ENCODE data around the gene OR2S2. TPM values are rescaled to one million over a fixed set of nuclear protein-coding genes. Genes with fewer than 3 reads are reported as not detected.

OR2S2 gene
- total RNA-seq, 2 experiments from 2014 or later = not detected

DNA sequence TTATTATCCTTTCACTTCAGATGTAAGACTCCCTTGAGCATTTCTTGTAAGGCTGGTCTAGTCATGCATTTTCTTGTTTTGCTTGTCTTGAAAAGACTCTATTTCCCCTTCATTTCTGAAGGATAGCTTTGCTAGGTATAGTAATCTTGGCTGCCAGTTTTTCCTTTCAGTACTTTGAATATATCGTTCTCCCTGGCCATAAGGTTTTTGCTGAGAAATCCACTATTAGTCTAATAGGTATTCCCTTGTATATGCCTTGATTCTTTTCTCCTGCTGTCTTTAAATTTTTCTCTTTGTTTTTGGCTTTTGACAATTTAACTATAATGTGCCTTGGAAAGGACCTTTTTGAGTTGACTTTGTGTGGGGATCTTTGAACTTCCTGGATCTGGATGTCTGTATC is 16.8 kb upstream of the OR2S2 start:
- Histone ChIP-seq H3K9me3 (ENCODE audit: control insufficient read depth in 1 of 2, insufficient read depth in 1 of 2, low read length in 2 of 2) (peaks cover 8 to 24% of the 10 kb centered on the region in 2 experiments), H3K4me1 (ENCODE audit: insufficient read depth, low read length) (peaks cover 5% of the 10 kb centered on the region), H3K4me3 (ENCODE audit: low read length) (no peak overlapping the region), H3K36me3 (ENCODE audit: insufficient read depth, low read length) (no peaks in the 10 kb centered on the region), H3K27ac (ENCODE audit: low read depth in 1 of 2, low read length in 2 of 2) (no peak overlapping the region), H3K27me3 (ENCODE audit: control insufficient read depth in 1 of 2, insufficient read depth in 2 of 2, low read length in 2 of 2) (peaks cover 16 to 30% of the 10 kb centered on the region in 2 experiments)
- Mint-ChIP-seq H3K36me3 (ENCODE audit: low read depth) (peaks cover 4% of the 10 kb centered on the region), H3K27me3 (peaks cover 77% of the 10 kb centered on the region), H3K27ac (no peak overlapping the region), H3K4me1 (ENCODE audit: low read depth) (peaks cover 11% of the 10 kb centered on the region), H3K9me3 (peaks cover 14% of the 10 kb centered on the region), H3K4me3 (no peak overlapping the region)
- CTCF ChIA-PET = no interaction called here
- POLR2A ChIA-PET = no interaction called here
- intact Hi-C loops (cut with DNase I, micrococcal nuclease) = no loop called here
- TF ChIP-seq, protein P1, sequence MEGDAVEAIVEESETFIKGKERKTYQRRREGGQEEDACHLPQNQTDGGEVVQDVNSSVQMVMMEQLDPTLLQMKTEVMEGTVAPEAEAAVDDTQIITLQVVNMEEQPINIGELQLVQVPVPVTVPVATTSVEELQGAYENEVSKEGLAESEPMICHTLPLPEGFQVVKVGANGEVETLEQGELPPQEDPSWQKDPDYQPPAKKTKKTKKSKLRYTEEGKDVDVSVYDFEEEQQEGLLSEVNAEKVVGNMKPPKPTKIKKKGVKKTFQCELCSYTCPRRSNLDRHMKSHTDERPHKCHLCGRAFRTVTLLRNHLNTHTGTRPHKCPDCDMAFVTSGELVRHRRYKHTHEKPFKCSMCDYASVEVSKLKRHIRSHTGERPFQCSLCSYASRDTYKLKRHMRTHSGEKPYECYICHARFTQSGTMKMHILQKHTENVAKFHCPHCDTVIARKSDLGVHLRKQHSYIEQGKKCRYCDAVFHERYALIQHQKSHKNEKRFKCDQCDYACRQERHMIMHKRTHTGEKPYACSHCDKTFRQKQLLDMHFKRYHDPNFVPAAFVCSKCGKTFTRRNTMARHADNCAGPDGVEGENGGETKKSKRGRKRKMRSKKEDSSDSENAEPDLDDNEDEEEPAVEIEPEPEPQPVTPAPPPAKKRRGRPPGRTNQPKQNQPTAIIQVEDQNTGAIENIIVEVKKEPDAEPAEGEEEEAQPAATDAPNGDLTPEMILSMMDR (IDR thresholded peaks at IDR 0.05) = no peak
- DNase-seq (no peak), ATAC-seq (ENCODE audit: poor library complexity) (no peak)

DNA sequence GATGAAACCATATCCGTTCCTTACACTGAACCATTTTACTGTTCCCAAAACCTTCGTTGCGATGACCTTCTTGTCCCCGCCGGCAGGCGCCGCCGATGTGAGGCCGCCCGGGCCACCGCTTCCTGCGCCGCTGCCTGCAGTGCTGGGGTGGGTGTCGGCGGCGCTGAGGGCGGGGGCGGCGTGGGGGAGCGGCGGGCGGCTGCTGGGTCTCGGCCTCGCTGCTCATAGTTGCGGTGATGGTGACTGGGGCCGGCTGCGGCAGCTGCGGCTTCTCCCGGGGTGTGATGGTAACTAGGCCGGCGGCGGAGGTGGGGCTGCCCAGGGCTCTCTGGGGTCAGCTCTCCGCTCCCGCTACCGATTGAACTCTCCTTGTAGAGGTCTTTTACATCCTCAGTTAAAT is 14.1 kb upstream of the OR2S2 start:
- Mint-ChIP-seq H3K27ac (no peak overlapping the region), H3K4me3 (no peak overlapping the region), H3K9me3 (peaks cover 14% of the 10 kb centered on the region), H3K4me1 (ENCODE audit: low read depth) (peaks cover 11% of the 10 kb centered on the region), H3K36me3 (ENCODE audit: low read depth) (peaks cover 4% of the 10 kb centered on the region), H3K27me3 (peaks cover 65% of the 10 kb centered on the region)
- Histone ChIP-seq H3K9me3 (ENCODE audit: control insufficient read depth in 1 of 2, insufficient read depth in 1 of 2, low read length in 2 of 2) (peaks cover 8 to 24% of the 10 kb centered on the region in 2 experiments), H3K4me1 (ENCODE audit: insufficient read depth, low read length) (peaks cover 5% of the 10 kb centered on the region), H3K27ac (ENCODE audit: low read depth in 1 of 2, low read length in 2 of 2) (no peak overlapping the region), H3K4me3 (ENCODE audit: low read length) (no peak overlapping the region), H3K36me3 (ENCODE audit: insufficient read depth, low read length) (no peaks in the 10 kb centered on the region), H3K27me3 (ENCODE audit: control insufficient read depth in 1 of 2, insufficient read depth in 2 of 2, low read length in 2 of 2) (peaks cover 14 to 18% of the 10 kb centered on the region in 2 experiments)
- TF ChIP-seq, protein P1 (IDR thresholded peaks at IDR 0.05) = no peak
- CTCF ChIA-PET = no interaction called here
- intact Hi-C loops (cut with DNase I, micrococcal nuclease) = no loop called here
- DNase-seq = peak in 9 of 14 experiments; percentile 12 to 50 (median 16)
- POLR2A ChIA-PET = interaction anchor here (0.9 kb wide), 1 partner anchor 10 kb away, joined by 3 read pairs; no protein-coding TSS in a partner anchor
- peak; percentile 49 for ATAC-seq (ENCODE audit: poor library complexity)

DNA sequence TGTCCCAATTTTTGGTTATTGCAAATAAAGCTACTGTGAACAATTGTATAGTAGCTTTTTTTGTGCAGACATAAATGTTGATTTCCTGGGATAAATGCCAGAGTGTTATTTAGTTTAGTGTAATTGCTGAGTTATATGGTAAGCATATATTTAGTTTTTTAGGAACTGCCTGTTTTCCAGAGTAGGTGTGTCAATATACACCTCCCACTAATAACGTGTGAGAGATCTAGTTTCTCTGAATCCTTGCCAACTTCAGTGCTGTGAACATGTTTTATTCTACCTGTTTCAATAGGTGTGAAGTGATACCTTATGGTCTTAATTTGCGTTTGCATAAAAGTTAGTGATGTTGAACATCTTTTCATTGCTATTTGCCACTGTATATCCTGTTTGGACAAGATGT is 9.1 kb upstream of the OR2S2 start:
- Mint-ChIP-seq H3K36me3 (ENCODE audit: low read depth) (no peaks in the 10 kb centered on the region), H3K9me3 (no peaks in the 10 kb centered on the region), H3K27me3 (peaks cover 23% of the 10 kb centered on the region), H3K4me1 (ENCODE audit: low read depth) (no peaks in the 10 kb centered on the region), H3K4me3 (no peak overlapping the region), H3K27ac (no peak overlapping the region)
- DNase-seq = no peak
- ChIA-PET CTCF (no interaction called here), POLR2A (no interaction called here)
- Histone ChIP-seq H3K27me3 (ENCODE audit: control insufficient read depth in 1 of 2, insufficient read depth in 2 of 2, low read length in 2 of 2) (peaks cover 0 to 6% of the 10 kb centered on the region in 2 experiments), H3K4me3 (ENCODE audit: low read length) (no peak overlapping the region), H3K4me1 (ENCODE audit: insufficient read depth, low read length) (peaks cover 4% of the 10 kb centered on the region), H3K36me3 (ENCODE audit: insufficient read depth, low read length) (no peaks in the 10 kb centered on the region), H3K9me3 (ENCODE audit: control insufficient read depth in 1 of 2, insufficient read depth in 1 of 2, low read length in 2 of 2) (no peaks in the 10 kb centered on the region), H3K27ac (ENCODE audit: low read depth in 1 of 2, low read length in 2 of 2) (no peak overlapping the region)
- TF ChIP-seq, protein P1 (IDR thresholded peaks at IDR 0.05) = no peak
- intact Hi-C loops (cut with DNase I, micrococcal nuclease) = no loop called here
- no peak for ATAC-seq (ENCODE audit: poor library complexity)
